Hepatocyte (in vitro differentiated cells): ENCODE data around the gene CPEB4. TPM values are rescaled to one million over a fixed set of nuclear protein-coding genes. Genes with fewer than 3 reads are reported as not detected.

Experiments used
- DNase-seq: peaks from one replicate; pipeline ENCODE4 v3.0.0-alpha.2; 2016; ENCODE audit warnings: low spot score
- H2AFZ ChIP-seq: fragments of 200-600 bp; sonication (generic); 2 replicates; pipeline ENCODE4 v1.6.0; 2016; ENCODE audit warnings: antibody characterized with exemption, mild to moderate bottlenecking
- H3K27ac ChIP-seq: fragments of 200-600 bp; sonication (generic); 2 replicates; pipeline ENCODE4 v1.5.1; 2016; ENCODE audit warnings: mild to moderate bottlenecking
- H3K27me3 ChIP-seq: fragments of 200-600 bp; sonication (generic); 2 replicates; pipeline ENCODE4 v1.6.1; 2016
- H3K36me3 ChIP-seq: fragments of 200-600 bp; sonication (generic); replicated peaks from 2 replicates; pipeline ENCODE4 v1.5.1; 2016; ENCODE audit warnings: low read depth; ENCODE audit not compliant: insufficient read depth
- H3K4me1 ChIP-seq: fragments of 200-600 bp; sonication (generic); 2 replicates; pipeline ENCODE4 v1.5.1; 2016; ENCODE audit warnings: mild to moderate bottlenecking, moderate library complexity; ENCODE audit not compliant: insufficient read depth
- H3K4me2 ChIP-seq: fragments of 200-600 bp; sonication (generic); 2 replicates; pipeline ENCODE4 v1.6.0; 2016
- H3K4me3 ChIP-seq: fragments of 200-600 bp; sonication (generic); 2 replicates; pipeline ENCODE4 v1.5.1; 2016; ENCODE audit warnings: mild to moderate bottlenecking
- H3K79me2 ChIP-seq: fragments of 200-600 bp; sonication (generic); 2 replicates; pipeline ENCODE4 v1.6.0; 2017; ENCODE audit warnings: mild to moderate bottlenecking
- H3K9me2 ChIP-seq: fragments of 200-600 bp; sonication (generic); replicated peaks from 2 replicates; pipeline ENCODE4 v1.6.0; 2017; ENCODE audit warnings: mild to moderate bottlenecking; ENCODE audit not compliant: insufficient read depth
- H3K9me3 ChIP-seq: fragments of 200-600 bp; sonication (generic); 2 replicates; pipeline ENCODE4 v1.5.1; 2016; ENCODE audit warnings: low read depth, mild to moderate bottlenecking
- H4K20me1 ChIP-seq: fragments of 200-600 bp; sonication (generic); 2 replicates; pipeline ENCODE4 v1.6.0; 2016; ENCODE audit warnings: mild to moderate bottlenecking; ENCODE audit not compliant: insufficient read depth, poor library complexity, severe bottlenecking
- CTCF ChIP-seq: fragments of 200-600 bp; sonication (generic); IDR thresholded peaks from 2 replicates; pipeline ENCODE4 v1.5.1; 2016; ENCODE audit warnings: antibody characterized with exemption, mild to moderate bottlenecking; ENCODE audit not compliant: poor library complexity
- EZH2 ChIP-seq: fragments of 200-600 bp; sonication (generic); IDR thresholded peaks from 2 replicates; pipeline ENCODE4 v1.6.1; 2016; ENCODE audit warnings: antibody characterized with exemption, mild to moderate bottlenecking, borderline replicate concordance
- EZH2phosphoT487 ChIP-seq: fragments of 200-600 bp; sonication (generic); IDR thresholded peaks from one replicate; pipeline ENCODE4 v1.6.1; 2018; ENCODE audit warnings: antibody characterized with exemption, mild to moderate bottlenecking, low read depth, moderate library complexity; ENCODE audit not compliant: unreplicated experiment, severe bottlenecking
- WGBS: methylation state at CpG from one replicate; pipeline ENCODE4 v1.1.6; 2016; ENCODE audit warnings: low lambda C conversion rate; ENCODE audit errors: missing lambda C conversion rate; 5-methylcytosine and 5-hydroxymethylcytosine counted together
- polyA plus RNA-seq: library from polyadenylated mRNA; unstranded; fragments of >200 nt; fragmentation: Nextera tagmentation; extraction: Ambion mirVana; gene quantifications from 2 replicates; pipeline ENCODE4 v1.2.1, GENCODE V29; 2016
- total RNA-seq: library from RNA; depleted of rRNA; stranded (reverse); fragments of >200 nt; gene quantifications from 2 replicates; pipeline ENCODE4 v1.2.3, GENCODE V29; 2014

CPEB4 gene
- total and polyA plus RNA-seq, 2 experiments from 2014 or later, result 13.3 to 49.2 TPM

GRCh38 chr5:173857234-173857633 lies 30.9 kb upstream of the CPEB4 start:
- TF ChIP-seq EZH2phosphoT487 (no peak), CTCF (no peak), EZH2 (no peak)
- DNase-seq, result no peak
- H3K9me2 ChIP-seq, result no peaks in the 10 kb centered on the region
- no peak overlapping the region for H3K4me2 ChIP-seq
- H3K27ac ChIP-seq, result no peak overlapping the region
- no peaks in the 10 kb centered on the region for H3K79me2 ChIP-seq
- WGBS, result 70% methylated on average over 3 of the region's 3 CpGs
- peaks cover 31% of the 10 kb centered on the region for H3K4me1 ChIP-seq
- no peak overlapping the region for H3K4me3 ChIP-seq
- H3K9me3 ChIP-seq, result no peaks in the 10 kb centered on the region
- no peak overlapping the region for H2AFZ ChIP-seq
- no peaks in the 10 kb centered on the region for H3K36me3 ChIP-seq
- H4K20me1 ChIP-seq, result no peaks in the 10 kb centered on the region
- no peaks in the 10 kb centered on the region for H3K27me3 ChIP-seq

- Histone ChIP-seq H4K20me1 (no peaks in the 10 kb centered on the region), H3K4me2 (peak overlapping the region; percentile 34), H3K79me2 (no peaks in the 10 kb centered on the region), H3K27me3 (no peaks in the 10 kb centered on the region), H2AFZ (no peak overlapping the region), H3K36me3 (no peaks in the 10 kb centered on the region), H3K9me3 (no peaks in the 10 kb centered on the region), H3K4me3 (no peak overlapping the region), H3K9me2 (no peaks in the 10 kb centered on the region), H3K27ac (peak overlapping the region; percentile 68), H3K4me1 (peaks cover 31% of the 10 kb centered on the region)
- DNase-seq, result no peak
- TF ChIP-seq EZH2 (no peak), CTCF (no peak), EZH2phosphoT487 (no peak)
- 38% methylated on average over 6 of the region's 6 CpGs for WGBS
These were observed 30.0 kb upstream of the CPEB4 start for GRCh38 chr5:173858021-173858669.

GRCh38 chr5:173858670-173859407 lies 29.3 kb upstream of the CPEB4 start:
- peaks cover 31% of the 10 kb centered on the region for H3K4me1 ChIP-seq
- H3K9me3 ChIP-seq, result no peaks in the 10 kb centered on the region
- 52% methylated on average over 4 of the region's 4 CpGs for WGBS
- DNase-seq, result no peak
- peak overlapping the region; percentile 68 for H3K27ac ChIP-seq
- H3K79me2 ChIP-seq, result no peaks in the 10 kb centered on the region
- H3K27me3 ChIP-seq, result no peaks in the 10 kb centered on the region
- no peak for TF ChIP-seq EZH2
- no peak for TF ChIP-seq CTCF
- TF ChIP-seq EZH2phosphoT487, result no peak
- H2AFZ ChIP-seq, result no peak overlapping the region
- no peaks in the 10 kb centered on the region for H3K36me3 ChIP-seq
- H3K4me3 ChIP-seq, result no peak overlapping the region
- no peaks in the 10 kb centered on the region for H3K9me2 ChIP-seq
- H4K20me1 ChIP-seq, result no peaks in the 10 kb centered on the region
- H3K4me2 ChIP-seq, result peak overlapping the region; percentile 34
